Right kidney (tissue), 1 donor: ENCODE data around the gene FBH1.
"Not testable (repeated sequence)": the region's sequence is repeated elsewhere in the genome, so short reads cannot be mapped to it uniquely, and the experiment has no call there.

ENCODE experiments used
- DNase-seq: peaks from one replicate; pipeline ENCODE4 v3.0.0-alpha.2; 2016

The FBH1 gene

DNA sequence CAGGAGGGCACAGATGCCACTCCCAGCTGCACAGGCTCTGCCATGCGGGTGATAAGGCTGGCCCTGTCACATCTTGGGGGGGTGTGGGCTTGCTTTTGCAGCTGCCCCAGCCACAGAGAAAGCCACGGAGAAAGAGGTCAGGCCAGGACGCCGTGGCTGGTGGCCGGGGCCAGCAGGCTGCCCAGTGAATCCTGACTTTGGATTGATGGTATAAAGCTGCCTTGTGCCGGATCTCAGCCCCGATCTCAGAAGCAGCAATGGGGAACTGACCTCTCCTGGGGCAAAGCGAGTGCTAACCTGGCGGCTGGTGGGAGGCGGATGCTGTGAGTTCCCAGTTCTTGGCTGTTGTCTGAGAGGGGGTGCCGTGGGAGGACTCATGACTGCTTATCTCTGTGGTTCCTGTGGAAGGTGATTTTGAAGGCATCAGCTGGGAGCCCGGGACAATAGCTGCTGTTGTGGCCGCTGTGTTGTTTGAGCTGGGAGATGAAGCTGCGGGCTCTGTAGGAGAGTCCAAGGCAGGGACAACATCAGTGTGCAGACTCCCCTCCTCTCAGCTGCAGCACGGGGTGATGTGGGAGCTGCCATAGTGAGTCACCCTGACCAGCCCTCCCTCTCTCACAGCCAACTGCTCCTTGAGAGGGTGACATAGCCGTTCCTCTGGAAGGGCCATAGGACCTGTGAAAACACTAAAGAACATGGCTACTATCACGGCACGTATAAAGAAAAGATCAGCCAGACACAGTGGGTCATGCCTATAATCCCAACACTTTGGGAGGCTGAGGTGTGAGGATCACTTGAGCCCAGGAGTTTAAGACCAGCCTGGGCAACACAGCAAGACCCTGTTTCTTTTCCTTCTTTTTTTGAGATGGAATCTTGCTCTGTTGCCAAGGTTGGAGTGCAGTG lies 70.3 kb downstream of the FBH1 start:
- DNase-seq: no peak

DNA sequence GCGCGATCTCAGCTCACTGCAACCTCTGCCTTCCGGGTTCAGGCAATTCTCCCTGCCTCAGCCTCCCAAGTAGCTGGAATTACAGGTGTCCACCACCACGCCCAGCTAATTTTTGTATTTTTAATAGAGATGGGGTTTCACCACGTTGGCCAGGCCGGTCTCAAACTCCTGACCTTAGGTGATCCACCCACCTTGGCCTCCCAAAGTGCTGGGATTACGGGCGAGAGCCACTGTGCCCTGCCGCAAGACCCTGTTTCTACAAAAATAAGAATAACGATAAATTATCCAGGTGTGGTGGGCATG lies 70.9 kb downstream of the FBH1 start:
- DNase-seq: not testable (repeated sequence)

DNA sequence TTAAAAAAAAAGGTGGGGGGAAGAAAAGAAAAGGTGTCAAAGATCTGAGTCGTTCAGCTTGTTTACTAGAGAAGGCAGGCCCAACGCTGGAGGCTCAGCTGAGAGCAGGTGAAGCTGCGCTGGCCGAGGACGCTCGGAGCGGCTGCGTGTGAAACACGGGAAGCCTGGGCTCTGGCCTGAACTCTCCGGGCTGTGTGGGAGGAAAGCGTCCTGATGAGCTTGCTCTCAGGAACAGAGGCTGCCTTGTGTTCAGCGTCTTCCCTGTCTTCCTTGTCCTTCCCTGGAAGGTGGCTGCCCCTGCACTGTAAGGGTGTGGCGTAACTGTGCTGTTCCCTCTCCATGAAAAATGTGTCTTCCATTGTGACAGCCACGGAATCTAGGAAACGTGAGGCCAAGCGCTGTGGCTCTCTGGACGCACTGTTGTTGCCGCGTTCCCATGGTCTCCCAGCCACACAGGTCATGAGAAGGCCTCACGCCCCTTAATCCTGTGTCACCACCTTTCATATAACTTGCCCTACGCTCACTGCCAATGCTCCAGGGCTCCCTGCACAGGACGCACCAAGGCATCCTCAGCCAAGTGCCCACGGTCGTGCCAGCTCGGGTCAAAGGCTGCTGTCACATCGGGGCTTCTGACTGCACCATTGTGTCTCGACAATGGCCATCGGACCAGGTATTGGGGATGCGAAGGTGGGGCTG lies 71.5 kb downstream of the FBH1 start:
- no peak for DNase-seq

DNA sequence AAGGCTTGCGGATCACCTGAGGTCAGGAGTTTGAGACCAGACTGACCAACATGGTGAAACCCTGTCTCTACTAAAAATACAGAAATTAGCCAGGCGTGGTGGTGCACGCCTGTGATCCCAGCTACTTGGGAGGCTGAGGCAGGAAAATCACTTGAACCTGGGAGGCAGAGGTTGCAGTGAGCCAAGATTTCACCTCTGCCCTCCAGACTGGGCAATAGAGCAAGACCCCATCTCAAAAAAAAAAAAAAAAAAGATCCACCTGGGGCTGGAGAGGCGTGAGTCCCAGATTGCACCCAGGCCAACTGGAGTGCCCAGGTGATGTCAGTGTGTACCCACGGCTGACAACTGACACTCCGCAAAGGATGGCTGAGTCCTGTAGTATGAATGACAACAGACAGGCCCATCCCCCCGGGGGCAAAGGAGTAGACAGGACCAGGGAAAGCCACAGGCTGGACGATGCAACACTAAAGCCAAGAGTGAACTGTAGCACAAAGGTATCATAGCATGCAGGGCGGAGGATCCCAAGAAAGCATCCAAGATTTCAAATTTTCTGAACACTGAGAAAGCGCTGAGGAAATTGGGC lies 72.4 kb downstream of the FBH1 start:
- not testable (repeated sequence) for DNase-seq

DNA sequence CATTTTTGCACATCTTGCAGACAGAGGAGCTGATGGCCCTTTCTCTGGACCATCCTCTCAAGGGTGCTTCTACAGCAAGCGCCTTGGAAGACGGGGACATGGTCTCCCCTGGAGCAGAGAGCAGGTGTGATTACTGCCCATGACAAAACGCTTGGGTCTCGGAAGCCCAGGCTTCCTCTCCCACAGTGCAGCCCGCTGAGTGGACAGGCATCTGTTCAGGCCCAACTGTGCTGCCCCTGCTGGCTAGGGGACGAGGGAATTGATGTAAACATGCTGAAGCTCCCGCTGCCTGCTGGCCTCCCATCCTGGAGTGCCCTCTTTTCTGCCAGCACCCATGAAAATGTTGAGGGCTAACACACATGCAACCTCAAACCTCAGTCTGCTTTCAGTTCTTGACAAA lies 73.0 kb downstream of the FBH1 start:
- DNase-seq: no peak

DNA sequence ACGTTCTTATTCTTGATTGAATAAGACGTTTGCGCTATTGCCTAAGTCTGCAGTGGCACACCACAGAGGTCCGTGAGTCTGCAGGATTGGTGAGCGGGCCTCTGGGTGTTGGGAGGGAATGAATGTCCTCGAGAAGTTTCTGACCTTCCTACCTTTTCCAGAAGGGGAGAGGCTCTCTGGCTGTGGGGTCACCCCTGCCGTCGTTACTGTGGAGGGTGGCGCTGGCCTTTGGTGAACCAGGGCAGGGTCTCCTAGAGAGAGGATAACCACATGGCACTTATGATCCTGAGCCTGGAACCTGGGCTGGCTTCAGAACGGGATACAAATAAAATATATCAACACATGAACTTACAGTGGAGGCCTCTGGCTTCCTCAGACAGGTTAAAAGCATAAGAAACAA lies 73.5 kb downstream of the FBH1 start:
- no peak for DNase-seq

DNA sequence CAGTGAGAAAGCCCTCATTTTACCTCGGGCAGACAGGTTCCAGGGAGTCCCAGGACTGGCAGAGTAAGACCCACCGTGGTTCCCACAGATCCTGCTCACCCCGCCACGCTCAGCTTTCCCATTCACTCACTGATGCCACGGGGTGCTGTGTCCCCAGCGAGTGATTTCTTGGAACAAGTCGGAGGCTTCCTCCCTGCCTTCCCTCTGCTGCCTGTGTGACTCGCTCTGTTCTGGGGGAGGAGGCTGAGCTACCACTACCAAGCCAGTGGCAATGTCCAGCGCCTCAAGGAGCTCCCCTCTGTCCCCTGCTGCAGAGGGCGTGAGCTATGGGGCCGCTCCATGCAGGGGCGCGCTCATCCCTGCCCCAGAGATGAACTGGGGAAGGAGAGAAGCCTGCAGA lies 74.7 kb downstream of the FBH1 start:
- no peak for DNase-seq

DNA sequence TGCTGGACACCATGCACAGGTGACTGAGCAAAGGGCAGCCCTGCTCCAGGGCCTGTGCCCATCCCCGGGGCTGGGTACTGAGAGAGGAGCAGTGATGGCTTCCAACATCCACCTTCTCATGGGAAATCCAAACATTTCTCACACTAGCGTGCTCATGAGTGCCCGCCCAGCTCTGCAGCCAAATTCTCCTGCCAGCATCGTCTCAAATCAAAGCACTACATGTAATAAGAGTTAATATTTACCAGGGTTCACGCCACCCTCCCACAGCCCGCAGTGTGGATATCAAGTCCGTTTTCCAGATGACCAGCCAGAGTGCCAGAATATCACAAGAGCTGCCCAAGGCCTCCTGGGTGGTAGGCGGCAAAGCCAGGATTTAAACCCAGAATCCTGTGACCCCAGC lies 75.2 kb downstream of the FBH1 start:
- DNase-seq: no peak

DNA sequence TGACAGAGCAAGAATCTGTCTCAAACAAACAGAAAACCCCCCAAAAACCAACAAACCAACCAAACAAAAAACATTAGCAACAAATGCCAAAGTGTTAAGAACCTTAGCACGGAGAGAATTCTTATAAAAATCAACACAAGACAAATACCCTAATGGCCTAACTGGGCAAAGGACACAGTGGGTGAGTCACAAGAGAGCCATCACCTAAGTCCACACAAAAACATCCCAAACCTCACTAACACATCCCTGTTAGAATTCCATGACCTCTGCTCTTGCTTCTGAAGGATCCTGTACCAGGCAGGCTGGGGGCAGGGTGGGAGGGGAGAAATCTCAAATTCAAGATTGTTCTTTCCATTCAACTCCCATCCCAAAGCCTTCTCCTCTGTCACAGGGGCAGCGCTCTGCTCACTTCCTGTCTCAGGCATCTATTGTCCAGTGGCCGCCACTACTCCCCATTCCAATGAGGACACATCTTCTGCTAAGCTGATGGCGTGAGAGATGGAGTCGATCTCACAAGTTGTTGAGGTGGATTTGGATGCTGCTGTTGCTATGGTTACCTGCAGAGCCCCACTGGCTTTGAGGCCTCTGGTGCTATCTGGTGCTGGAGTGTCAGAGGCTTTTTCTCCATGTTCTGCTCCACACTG lies 78.1 kb downstream of the FBH1 start:
- no peak for DNase-seq

DNA sequence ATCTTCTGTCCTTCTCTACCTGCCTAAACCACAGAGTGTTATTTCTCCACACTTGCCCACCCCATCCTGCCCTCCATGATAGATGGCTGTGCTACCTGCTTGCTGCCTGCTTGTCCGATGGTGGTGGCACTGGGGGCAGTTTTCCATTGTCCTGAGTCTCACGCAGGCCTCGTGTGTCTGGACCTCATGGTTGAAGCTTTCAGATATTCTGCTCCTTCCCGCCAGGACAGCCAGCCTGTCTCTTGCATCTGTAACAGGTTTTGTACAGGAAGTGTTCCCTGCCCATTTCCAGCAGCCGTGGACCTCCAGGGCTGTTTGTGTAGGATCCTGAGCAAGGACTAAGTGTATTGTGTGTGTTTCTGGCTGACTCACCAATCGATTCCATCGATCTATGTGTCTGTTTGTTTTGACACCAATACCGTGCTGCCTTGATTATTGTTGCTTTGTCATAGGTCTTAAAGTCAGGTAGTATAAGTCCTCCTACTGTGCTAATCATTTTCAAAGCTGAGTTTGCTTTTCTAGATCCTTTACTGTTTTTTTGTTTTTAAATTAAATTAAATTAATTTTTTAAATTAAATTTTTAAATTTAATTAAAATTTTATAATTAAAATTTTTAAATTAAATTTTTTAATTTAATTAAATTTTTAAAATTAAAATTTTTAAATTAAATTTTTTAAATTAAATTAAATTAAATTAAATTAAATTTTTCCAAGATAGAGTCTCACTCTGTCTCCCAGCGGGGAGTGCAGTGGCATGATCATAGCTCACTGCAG lies 78.8 kb downstream of the FBH1 start:
- no peak for DNase-seq

DNA sequence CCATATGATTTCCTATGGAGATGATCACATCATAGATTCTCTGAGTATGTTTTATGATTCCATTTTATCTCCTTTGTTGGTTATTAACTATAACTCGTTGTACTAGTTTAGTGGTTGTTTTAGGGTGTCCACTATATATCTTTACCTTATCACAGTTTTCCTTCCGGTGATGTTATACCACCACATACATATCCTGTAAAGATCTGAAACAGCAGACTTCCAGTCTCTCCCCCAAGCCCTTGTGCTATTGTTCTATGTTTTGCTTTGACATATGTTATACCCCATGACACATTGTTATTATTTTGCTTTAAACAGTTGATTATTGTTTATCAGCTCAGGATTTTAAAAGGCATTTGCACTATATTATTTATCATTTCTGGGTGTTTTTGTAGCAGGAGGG lies 80.0 kb downstream of the FBH1 start:
- no peak for DNase-seq

DNA sequence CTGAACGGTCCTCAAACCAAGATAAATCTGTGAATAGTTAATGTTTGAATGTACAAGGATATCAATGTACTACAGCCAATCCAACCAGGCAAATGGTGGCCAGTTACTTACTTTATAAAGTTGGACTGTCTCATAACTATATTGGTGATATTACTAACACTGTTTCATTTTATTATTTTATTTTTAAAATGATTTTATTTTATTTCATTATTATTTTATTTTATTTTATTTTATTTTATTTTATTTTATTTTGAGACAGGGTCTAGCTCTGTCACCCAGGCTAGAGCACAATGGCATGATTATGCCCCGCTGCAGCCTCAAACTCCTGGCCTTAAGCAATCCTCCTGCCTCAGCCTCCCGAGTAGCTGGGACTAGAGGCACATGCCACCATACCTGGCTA lies 80.5 kb downstream of the FBH1 start:
- no peak for DNase-seq

DNA sequence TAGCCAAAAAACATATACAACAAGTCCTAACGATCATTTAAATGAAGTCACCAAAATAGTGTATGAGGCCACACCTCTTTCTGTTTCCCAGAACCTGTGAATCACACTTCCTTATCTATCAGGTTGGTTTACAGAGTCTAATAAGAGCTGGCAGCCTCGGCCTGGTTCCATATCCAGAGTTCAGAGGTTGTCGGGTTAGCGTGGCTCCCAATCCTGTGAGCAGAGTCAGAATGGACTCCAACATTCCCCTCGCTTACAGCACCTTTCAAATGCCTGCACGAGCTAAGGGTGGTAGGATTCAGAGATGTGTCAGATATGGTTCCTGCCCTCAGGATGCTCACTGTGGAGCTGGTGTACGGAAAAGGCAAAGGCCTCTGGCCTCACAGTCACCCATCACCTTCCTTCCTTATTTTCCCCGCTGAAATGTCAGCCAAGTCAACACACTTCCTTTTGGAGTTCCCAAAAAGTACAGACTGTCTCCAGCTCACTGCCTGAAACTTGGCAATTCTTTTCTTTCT lies 81.3 kb downstream of the FBH1 start:
- DNase-seq: no peak

DNA sequence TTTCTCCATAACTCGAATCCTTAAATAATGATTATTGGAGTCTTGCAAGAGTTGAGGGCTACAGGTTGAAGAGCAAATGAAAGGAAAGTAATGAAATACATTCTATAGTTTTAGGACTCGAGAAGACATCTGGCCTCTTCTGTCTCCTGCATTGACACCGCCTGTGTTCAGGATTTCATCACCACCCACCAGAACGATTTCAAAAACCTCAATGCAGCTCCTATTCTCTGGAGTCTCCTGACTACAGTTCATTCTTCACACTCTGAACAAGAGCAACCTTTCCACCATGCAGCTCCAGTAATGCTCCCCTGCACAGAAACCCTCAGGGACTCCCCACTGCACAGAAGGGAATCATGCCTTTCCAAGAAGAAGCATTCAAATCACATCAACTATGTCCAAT lies 81.8 kb downstream of the FBH1 start:
- no peak for DNase-seq

DNA sequence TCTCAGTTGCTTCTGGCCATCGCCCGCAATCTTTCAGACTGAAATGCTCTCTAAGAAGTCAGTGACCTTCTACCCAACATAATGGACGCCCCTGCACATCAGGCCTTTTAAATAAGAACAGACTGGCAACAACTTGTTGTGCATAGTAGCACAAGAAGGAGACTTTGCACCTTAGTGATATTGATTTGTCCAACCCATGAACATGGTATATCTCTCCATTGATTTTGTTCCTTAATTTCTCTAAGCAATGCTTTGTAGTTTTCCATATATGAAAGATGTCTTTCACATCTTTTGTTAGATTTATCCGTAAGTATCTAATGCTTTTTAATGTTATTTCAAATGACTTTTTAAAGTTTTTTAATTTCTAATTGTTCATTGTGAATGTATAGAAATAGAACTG lies 83.0 kb downstream of the FBH1 start:
- no peak for DNase-seq

DNA sequence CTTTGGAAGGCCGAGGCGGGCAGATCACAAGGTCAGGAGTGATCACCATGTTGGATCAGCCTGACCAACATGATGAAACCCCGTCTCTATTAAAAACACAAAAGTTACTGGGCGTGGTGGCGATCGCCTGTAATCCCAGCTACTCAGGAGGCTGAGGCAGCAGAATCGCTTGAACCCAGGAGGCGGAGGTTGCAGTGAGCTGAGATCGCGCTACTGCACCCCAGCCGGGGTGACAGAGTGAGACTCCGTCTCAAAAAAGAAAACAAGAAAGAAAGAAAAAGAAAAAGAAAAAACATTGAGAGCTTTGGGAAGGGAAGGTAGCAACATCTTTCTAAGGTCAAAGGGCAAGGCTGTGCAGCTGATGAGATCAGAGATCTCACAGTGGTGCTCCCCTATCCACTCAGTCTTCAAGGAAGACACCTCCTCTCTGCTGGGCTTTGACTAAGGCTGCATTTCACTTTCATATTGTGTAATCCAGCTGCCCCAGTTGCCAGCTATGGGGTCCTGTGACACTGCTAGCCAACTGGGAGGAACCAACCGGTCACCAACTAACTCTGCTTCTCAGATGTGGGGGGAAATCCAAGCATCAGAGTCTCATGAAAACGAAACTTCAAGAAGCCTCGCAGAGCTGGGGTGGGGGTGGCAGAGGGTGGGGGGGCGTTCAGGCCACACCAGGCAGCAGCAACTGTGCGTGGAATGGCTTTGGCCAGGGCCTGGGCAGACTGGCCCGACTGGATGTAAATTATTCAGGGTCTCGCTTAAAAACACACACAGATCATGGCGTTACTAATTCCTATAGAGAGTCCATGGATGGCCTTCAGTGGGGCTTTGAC lies 85.8 kb downstream of the FBH1 start:
- no peak for DNase-seq

DNA sequence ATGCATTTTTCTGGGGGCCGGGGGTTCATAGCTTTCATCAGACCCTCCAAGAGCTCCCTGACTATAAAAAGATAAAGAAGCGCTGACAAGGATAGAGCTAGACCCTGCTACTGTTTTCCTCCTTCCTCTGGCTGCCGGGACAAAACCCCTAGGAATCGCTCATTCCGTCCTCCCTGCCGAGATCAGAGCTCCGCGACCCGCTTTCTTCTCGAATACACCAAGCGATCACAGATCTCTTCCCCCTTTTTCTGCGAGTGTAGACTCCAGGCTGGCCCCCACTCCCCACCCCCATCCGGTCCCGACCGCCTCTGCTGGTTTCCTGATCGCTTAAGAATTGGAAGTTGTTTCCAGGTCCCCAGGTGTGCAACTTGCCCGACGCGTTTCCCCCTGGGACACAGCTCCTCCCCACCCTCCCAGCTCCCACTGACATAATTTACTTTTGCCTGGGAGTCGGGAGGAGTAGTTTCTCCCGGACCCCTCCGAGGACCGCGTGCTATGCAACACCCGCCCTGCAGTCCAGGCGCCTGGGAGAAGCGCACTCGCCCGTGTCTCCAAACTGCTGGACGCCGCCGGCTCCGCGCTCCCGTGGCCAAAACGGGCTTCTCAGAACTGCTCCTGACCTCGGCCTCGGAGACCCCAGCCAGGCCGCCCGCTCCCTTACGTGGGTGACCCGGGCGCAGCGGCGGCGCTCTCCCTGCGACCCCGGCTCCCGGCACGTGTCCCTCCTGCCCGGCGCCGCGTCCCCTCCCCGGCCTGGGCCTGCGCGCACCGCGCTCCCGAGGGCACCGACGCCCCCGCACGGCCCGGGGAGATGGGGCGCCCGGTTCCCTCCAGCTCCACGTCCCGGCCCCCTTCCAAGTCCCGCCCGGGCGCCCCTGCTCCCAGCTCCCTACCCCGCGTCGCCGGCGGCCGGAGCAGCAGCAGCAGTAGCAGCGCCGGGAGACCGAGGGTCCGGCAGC lies 86.7 kb downstream of the FBH1 start:
- no peak for DNase-seq

DNA sequence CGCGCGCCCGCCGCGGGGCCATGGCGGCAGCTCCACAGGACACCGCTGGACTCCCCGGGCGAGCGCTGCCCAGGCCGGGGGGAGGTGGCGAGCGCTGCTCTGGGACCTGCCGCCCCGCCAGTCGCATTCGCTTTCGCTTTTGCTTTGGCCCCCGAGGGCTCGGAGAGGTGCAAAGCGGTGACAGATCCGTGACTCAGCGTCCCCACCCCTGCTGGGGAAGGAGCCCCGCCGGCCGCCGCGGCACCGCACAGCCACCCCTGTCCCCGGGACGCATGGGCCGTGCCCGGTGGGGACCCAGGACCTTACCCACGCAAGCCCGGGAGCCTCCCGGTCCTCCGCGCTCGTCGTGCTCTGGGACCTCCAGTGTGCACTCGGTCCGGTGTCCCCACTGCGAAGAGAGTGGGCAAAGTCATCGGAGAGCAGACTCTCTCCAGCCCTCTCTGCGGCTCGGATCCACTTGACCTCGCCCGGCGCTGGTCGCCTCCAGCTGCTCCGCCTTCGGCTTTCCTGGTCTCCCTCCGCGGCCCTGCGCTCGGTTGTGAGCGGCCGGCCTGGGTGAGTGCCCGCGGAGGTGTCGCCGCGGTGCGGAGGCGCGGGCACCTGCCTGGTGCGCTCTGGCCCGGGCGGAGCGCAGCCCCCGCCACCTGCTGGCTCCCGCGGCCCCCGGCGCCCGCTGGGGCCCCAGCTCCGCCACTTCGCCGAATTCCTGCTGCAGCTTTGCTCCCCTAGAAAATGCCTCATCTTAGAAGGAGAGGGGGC lies 87.6 kb downstream of the FBH1 start, which contains the start of gene IL15RA:
Gene IL15RA (minus strand): TSS at position 73 of the 759 bp plus-strand sequence. CDS start 51 bp downstream, at position 22.
- peak; percentile 89 for DNase-seq

DNA sequence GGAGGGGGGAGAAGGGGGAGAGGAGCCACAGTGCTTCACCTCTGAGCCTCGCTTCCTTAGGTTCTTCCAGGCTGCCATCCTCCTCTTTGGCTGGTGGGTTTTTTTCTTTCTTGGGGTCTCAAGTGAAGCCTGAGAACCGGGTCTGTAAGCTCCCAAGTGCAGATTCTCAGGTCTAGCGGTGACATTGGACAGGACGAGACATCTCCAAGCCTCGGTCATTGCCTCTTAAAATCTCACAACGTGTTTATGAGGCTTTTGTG lies 88.1 kb downstream of the FBH1 start:
- no peak for DNase-seq
